ENCODE data around the gene ANKRD65.
"Not testable (repeated sequence)": the region's sequence is repeated elsewhere in the genome, so short reads cannot be mapped to it uniquely, and the experiment has no call there.

Gene ANKRD65

GRCh38 chr1:1393428-1393827 is 27.6 kb downstream of the ANKRD65 start:
- DNase-seq (ENCODE audit: low spot score): no peak

DNA sequence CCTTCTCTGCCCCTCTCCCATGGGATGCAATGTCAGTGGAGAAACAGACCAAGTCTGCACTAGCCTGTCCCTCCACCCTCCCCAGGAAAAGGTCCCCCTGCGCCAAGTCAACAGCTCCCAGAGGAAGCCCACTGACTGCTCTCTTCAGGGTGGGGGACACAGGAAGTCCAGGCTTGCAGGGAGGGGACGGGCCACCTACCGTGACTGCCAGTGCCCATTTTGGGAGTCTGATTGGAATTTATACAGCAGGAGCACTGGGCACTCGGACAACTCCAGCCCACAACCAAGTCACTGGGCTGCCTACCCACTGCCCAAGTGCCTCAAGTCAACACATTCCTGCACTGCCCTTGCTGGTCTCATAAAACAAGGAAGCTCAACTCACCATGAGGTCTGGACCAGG is 28.1 kb downstream of the ANKRD65 start:
- no peak for DNase-seq (ENCODE audit: low spot score)

- DNase-seq (ENCODE audit: low spot score): no peak
These were observed 29.9 kb downstream of the ANKRD65 start for GRCh38 chr1:1391225-1391624.

GRCh38 chr1:1390675-1391074 is 30.4 kb downstream of the ANKRD65 start:
- no peak for DNase-seq (ENCODE audit: low spot score)

GRCh38 chr1:1388078-1388472 is 33.0 kb downstream of the ANKRD65 start:
- no peak for DNase-seq (ENCODE audit: low spot score)

- no peak for DNase-seq (ENCODE audit: low spot score)
These were observed 33.7 kb downstream of the ANKRD65 start for GRCh38 chr1:1387098-1388077.

- DNase-seq (ENCODE audit: low spot score): no peak
These were observed 35.1 kb downstream of the ANKRD65 start for GRCh38 chr1:1385931-1386330.

DNA sequence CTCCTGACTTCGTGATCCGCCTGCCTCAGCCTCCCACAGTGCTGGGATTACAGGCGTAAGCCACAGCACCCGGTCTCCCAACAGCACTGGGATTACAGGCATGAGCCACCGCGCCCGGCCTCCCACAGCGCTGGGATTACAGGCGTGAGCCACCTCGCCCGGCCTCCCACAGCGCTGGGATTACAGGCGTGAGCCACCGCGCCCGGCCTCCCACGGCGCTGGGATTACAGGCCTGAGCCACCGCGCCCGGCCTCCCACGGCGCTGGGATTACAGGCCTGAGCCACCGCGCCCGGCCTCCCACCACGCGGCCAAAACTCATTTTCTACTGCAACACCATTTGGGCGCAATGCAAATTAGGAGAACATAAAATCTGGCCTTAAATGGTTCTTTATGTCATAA is 35.7 kb downstream of the ANKRD65 start:
- not testable (repeated sequence) for DNase-seq (ENCODE audit: low spot score)

DNA sequence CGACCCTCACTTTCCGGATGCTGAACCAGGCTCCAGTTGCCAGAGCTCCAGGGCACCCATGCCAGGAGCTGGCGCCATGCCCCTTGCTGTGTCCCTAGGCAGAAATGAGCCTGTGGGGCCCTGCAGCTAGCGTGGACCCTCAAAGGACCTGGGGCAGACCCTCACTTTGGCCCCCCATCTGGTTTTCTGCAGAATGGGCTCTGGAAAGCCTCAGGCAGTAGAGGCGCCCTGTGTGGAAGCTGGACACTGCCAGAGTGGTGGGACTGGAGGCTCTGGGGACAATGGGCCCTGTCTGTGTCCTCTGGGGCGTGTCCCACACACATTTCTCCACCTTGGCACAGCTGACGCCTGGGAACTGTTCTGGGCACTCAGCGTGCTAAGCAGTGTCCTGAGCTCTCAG is 39.8 kb downstream of the ANKRD65 start:
- no peak for DNase-seq (ENCODE audit: low spot score)

- DNase-seq (ENCODE audit: low spot score): no peak
These were observed 40.2 kb downstream of the ANKRD65 start for GRCh38 chr1:1380860-1381259.

- DNase-seq (ENCODE audit: low spot score): no peak
These were observed 43.4 kb downstream of the ANKRD65 start for GRCh38 chr1:1377540-1378205.

- no peak for DNase-seq (ENCODE audit: low spot score)
These were observed 44.4 kb downstream of the ANKRD65 start for GRCh38 chr1:1376551-1377226.

GRCh38 chr1:1374929-1375662 is 46.0 kb downstream of the ANKRD65 start, which contains the start of gene AURKAIP1:
AURKAIP1 (minus strand) TSS chr1:1375207; CDS start chr1:1374756, 451 bp downstream.
- peak; percentile 99 for DNase-seq (ENCODE audit: low spot score)

- DNase-seq (ENCODE audit: low spot score): no peak
These were observed 46.5 kb downstream of the ANKRD65 start for GRCh38 chr1:1374589-1374928.

- no peak for DNase-seq (ENCODE audit: low spot score)
These were observed 47.1 kb downstream of the ANKRD65 start for GRCh38 chr1:1373815-1374588.

- DNase-seq (ENCODE audit: low spot score): no peak
These were observed 47.8 kb downstream of the ANKRD65 start for GRCh38 chr1:1373051-1373814.

- peak; percentile 75 for DNase-seq (ENCODE audit: low spot score)
These were observed 49.0 kb downstream of the ANKRD65 start for GRCh38 chr1:1371746-1372711.

DNA sequence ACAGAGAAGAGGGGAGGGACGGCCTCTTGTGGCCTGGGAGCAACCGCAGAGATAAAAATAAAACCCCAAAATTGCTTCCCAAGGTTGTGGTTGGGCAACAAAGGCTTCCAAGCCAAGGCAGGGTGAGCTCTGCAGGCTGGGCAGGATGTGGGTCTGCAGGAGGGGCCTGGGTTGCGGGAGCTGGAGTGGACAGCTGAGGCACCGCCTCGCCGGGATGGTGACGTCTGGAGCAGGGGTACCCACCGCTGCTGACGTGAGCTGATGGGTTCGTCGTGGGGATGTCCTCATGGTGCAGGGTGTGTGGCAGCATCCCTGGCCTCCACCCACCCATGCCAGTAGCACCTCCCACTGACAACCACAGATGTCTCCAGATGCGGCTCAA is 49.7 kb downstream of the ANKRD65 start:
- DNase-seq (ENCODE audit: low spot score): no peak

GRCh38 chr1:1370771-1371300 is 50.2 kb downstream of the ANKRD65 start:
- DNase-seq (ENCODE audit: low spot score): no peak

Measured in hematopoietic multipotent progenitor cell treated with erythropoietin and hydrocortisone succinate and interleukin-3 and kit ligand, for 17 days (in vitro differentiated cells).